ENCODE data around the gene FAM13C. TPM values are rescaled to one million over a fixed set of nuclear protein-coding genes. Genes with fewer than 3 reads are reported as not detected.

The FAM13C gene
- total RNA-seq, 4 donors from 2014 or later = 10.3 to 36.9 (median 20.6) TPM

- TF ChIP-seq POLR2A (IDR thresholded peaks at IDR 0.05) (no peak), EP300 (IDR thresholded peaks at IDR 0.05) (no peak)
- TF ChIP-seq, protein P1, sequence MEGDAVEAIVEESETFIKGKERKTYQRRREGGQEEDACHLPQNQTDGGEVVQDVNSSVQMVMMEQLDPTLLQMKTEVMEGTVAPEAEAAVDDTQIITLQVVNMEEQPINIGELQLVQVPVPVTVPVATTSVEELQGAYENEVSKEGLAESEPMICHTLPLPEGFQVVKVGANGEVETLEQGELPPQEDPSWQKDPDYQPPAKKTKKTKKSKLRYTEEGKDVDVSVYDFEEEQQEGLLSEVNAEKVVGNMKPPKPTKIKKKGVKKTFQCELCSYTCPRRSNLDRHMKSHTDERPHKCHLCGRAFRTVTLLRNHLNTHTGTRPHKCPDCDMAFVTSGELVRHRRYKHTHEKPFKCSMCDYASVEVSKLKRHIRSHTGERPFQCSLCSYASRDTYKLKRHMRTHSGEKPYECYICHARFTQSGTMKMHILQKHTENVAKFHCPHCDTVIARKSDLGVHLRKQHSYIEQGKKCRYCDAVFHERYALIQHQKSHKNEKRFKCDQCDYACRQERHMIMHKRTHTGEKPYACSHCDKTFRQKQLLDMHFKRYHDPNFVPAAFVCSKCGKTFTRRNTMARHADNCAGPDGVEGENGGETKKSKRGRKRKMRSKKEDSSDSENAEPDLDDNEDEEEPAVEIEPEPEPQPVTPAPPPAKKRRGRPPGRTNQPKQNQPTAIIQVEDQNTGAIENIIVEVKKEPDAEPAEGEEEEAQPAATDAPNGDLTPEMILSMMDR (IDR thresholded peaks at IDR 0.05) = no peak
- Histone ChIP-seq H3K4me1 (peaks cover 0 to 5% (median 0%) of the 10 kb centered on the region in 4 donors), H3K4me3 (no peak overlapping the region), H3K36me3 (no peaks in the 10 kb centered on the region), H3K9me3 (no peaks in the 10 kb centered on the region), H3K27ac (no peak overlapping the region), H3K27me3 (no peaks in the 10 kb centered on the region)
- no peak for DNase-seq (ENCODE audit: low spot score in 2 of 2)
- 52 to 56% methylated on average over 1 of the region's 1 CpG for WGBS, 2 donors
Observed at GRCh38 chr10:59281861-59282260, 80.5 kb downstream of the FAM13C start.

DNA sequence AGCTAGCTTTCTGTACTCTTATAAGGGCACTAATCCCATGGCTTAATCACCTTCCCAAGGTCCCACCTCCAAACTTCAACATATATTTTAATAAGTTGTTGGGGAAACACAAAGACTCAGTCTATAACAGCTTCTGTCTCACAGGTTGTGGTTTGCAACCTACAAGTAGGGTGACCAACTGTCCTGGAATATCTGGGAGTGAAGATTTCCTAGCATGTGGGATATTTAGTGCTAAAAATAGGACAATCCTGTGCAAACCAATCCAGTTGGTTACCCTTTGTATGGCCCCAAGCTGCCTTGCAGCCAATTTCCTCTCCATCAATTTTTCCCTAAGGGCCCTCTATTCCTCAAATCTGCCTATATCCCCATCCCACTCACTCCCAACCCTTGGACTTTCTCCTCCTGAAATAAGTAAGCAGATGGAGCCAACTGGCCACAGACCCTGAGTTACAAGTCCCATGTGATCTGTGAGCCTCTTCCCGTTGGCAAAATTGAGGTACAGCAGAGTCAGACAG, 82.3 kb downstream of the FAM13C start:
- no peaks in the 10 kb centered on the region for H3K36me3 ChIP-seq
- H3K9me3 ChIP-seq = no peaks in the 10 kb centered on the region
- H3K27me3 ChIP-seq = no peaks in the 10 kb centered on the region
- no peak overlapping the region for H3K27ac ChIP-seq
- peaks cover 0 to 5% (median 0%) of the 10 kb centered on the region in 4 donors for H3K4me1 ChIP-seq
- TF ChIP-seq EP300 (IDR thresholded peaks at IDR 0.05) = no peak
- TF ChIP-seq, protein P1 (IDR thresholded peaks at IDR 0.05) = no peak
- TF ChIP-seq POLR2A (IDR thresholded peaks at IDR 0.05) = no peak
- no peak overlapping the region for H3K4me3 ChIP-seq
- WGBS, 2 donors = 50 to 79% methylated on average over 1 of the region's 1 CpG
- DNase-seq (ENCODE audit: low spot score in 2 of 2) = no peak

DNA sequence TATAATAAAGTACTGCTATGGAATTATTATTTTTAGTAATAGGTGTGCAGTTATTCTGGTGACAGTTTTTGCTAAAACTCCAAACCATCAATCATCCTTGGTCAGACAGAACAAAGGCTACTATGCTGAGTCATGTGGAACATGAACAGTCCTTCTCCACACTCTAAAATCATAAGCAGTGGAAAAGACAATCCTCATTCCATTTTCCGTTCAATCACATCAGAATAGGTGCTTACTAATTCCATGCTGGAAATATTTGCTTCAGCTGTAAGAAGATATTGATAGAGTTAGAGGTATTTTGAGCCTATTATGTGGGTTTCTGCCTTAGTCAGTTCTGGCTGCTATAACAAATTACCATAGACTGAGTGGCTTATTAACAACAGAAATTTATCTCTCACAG, 82.9 kb downstream of the FAM13C start:
- WGBS, 2 donors = 82 to 96% methylated on average over 1 of the region's 1 CpG
- Histone ChIP-seq H3K9me3 (no peaks in the 10 kb centered on the region), H3K4me1 (peaks cover 0 to 5% (median 0%) of the 10 kb centered on the region in 4 donors), H3K27me3 (no peaks in the 10 kb centered on the region), H3K27ac (no peak overlapping the region), H3K36me3 (no peaks in the 10 kb centered on the region), H3K4me3 (no peak overlapping the region)
- TF ChIP-seq, protein P1 (IDR thresholded peaks at IDR 0.05) = no peak
- no peak for TF ChIP-seq POLR2A (IDR thresholded peaks at IDR 0.05)
- no peak for TF ChIP-seq EP300 (IDR thresholded peaks at IDR 0.05)
- no peak for DNase-seq (ENCODE audit: low spot score in 2 of 2)

GRCh38 chr10:59276919-59277318, 85.4 kb downstream of the FAM13C start:
- Histone ChIP-seq H3K9me3 (no peaks in the 10 kb centered on the region), H3K27ac (no peak overlapping the region), H3K4me1 (no peaks in the 10 kb centered on the region), H3K27me3 (no peaks in the 10 kb centered on the region), H3K36me3 (no peaks in the 10 kb centered on the region), H3K4me3 (no peak overlapping the region)
- DNase-seq (ENCODE audit: low spot score in 2 of 2) = no peak
- no peak for TF ChIP-seq POLR2A (IDR thresholded peaks at IDR 0.05)
- no peak for TF ChIP-seq EP300 (IDR thresholded peaks at IDR 0.05)

- H3K4me1 ChIP-seq = peaks cover 0 to under 1% (median 0%) of the 10 kb centered on the region in 4 donors
Observed at GRCh38 chr10:59276133-59276532, 86.2 kb downstream of the FAM13C start.

More at GRCh38 chr10:59276133-59276532, 86.2 kb downstream of the FAM13C start:
- no peaks in the 10 kb centered on the region for H3K9me3 ChIP-seq
- H3K4me3 ChIP-seq = no peak overlapping the region
- no peak for DNase-seq (ENCODE audit: low spot score in 2 of 2)
- H3K27me3 ChIP-seq = no peaks in the 10 kb centered on the region
- no peaks in the 10 kb centered on the region for H3K36me3 ChIP-seq
- no peak overlapping the region for H3K27ac ChIP-seq
- TF ChIP-seq, protein P1 (IDR thresholded peaks at IDR 0.05) = no peak
- TF ChIP-seq EP300 (IDR thresholded peaks at IDR 0.05) (no peak), POLR2A (IDR thresholded peaks at IDR 0.05) (no peak)

Data from tibial nerve (tissue), 4 donors.